PFSK-1 (cell line): ENCODE measurements around the gene CHRM1.

ENCODE experiments used
- POLR2AphosphoS5 ChIP-seq: IDR thresholded peaks from 2 replicates; pipeline ENCODE4 v1.6.1; 2012; ENCODE audit warnings: low read depth, mild to moderate bottlenecking, control low read depth, low read length, moderate library complexity
- REST ChIP-seq, 2 experiments: IDR thresholded peaks; 2 replicates each; pipeline versions ENCODE4 v1.6.1 to v1.8.0; 2011 to 2012; ENCODE audit warnings: low read depth in 2 of 2, low read length in 2 of 2, control low read depth in 1 of 2, inconsistent platforms in 1 of 2, mild to moderate bottlenecking in 1 of 2, moderate library complexity in 1 of 2; ENCODE audit not compliant: insufficient read depth in 1 of 2
- SIN3A ChIP-seq: IDR thresholded peaks from 2 replicates; pipeline ENCODE4 v1.6.1; 2012; ENCODE audit warnings: mild to moderate bottlenecking, low read length, moderate library complexity, borderline replicate concordance; ENCODE audit not compliant: insufficient read depth

GRCh38 chr11:62909107-62909894 lies 11.9 kb downstream of the CHRM1 start:
- TF ChIP-seq REST (IDR thresholded peaks at IDR 0.05; ENCODE audit: insufficient read depth in 1 of 2, low read depth in 2 of 2, low read length in 2 of 2) (no peak), SIN3A (no peak), POLR2AphosphoS5 (no peak)
